ENCODE measurements around the gene POLD2.

GRCh38 chr7:44139311-44140010 lies 16.1 kb upstream of the POLD2 start:
- TF ChIP-seq CTCF (IDR thresholded peaks at IDR 0.05) (no peak), POLR2A (IDR thresholded peaks at IDR 0.05) (no peak)
